ENCODE data around the gene NOP16.

NOP16 gene

GRCh38 chr5:176384366-176384930, 4.0 kb downstream of the NOP16 start:
- no peak for DNase-seq

- DNase-seq, result no peak
Measured at GRCh38 chr5:176383961-176384360, 4.4 kb downstream of the NOP16 start.

- DNase-seq, result no peak
Measured at GRCh38 chr5:176383248-176383905, 5.0 kb downstream of the NOP16 start.

GRCh38 chr5:176382721-176383120, 5.7 kb downstream of the NOP16 start:
- no peak for DNase-seq

GRCh38 chr5:176381979-176382378, 6.4 kb downstream of the NOP16 start:
- no peak for DNase-seq

GRCh38 chr5:176381423-176381822, 7.0 kb downstream of the NOP16 start:
- DNase-seq, result no peak

- no peak for DNase-seq
Measured at GRCh38 chr5:176379881-176380280, 8.5 kb downstream of the NOP16 start.

- DNase-seq, result no peak
Measured at GRCh38 chr5:176373100-176373818, 15.1 kb downstream of the NOP16 start.

GRCh38 chr5:176371621-176372539, 16.5 kb downstream of the NOP16 start:
- DNase-seq, result no peak

- no peak for DNase-seq
Measured at GRCh38 chr5:176369934-176370711, 18.3 kb downstream of the NOP16 start.

- DNase-seq, result no peak
Measured at GRCh38 chr5:176368726-176369125, 19.7 kb downstream of the NOP16 start.

GRCh38 chr5:176366232-176366894, 22.0 kb downstream of the NOP16 start:
- DNase-seq, result no peak

- no peak for DNase-seq
Measured at GRCh38 chr5:176365351-176366231, 22.8 kb downstream of the NOP16 start, which contains the start of gene ARL10. TSS of gene ARL10 (plus strand) at chr5:176365487. CDS start at chr5:176365564, 77 bp downstream.

- no peak for DNase-seq
Measured at GRCh38 chr5:176364765-176365350, 23.5 kb downstream of the NOP16 start.

GRCh38 chr5:176362233-176362490, 26.2 kb downstream of the NOP16 start:
- DNase-seq, result no peak

GRCh38 chr5:176361437-176362232, 26.8 kb downstream of the NOP16 start, which contains the start of gene KIAA1191:
TSS of gene KIAA1191 (minus strand) at chr5:176361764. CDS start at chr5:176359508, 2,256 bp downstream.
- DNase-seq, result peak; percentile 66

GRCh38 chr5:176360894-176361436, 27.4 kb downstream of the NOP16 start:
- no peak for DNase-seq

GRCh38 chr5:176359658-176360057, 28.7 kb downstream of the NOP16 start:
- DNase-seq, result no peak

- DNase-seq, result no peak
Measured at GRCh38 chr5:176356179-176356566, 32.2 kb downstream of the NOP16 start.
